Esophagus muscularis mucosa (tissue), 4 donors: ENCODE data around the gene DOCK4.

Experiments used
- EP300 ChIP-seq: sonication (generic); formaldehyde crosslinking; IDR thresholded peaks from one replicate; pipeline ENCODE4 v1.6.1; 2017; ENCODE audit warnings: antibody characterized with exemption
- POLR2A ChIP-seq: fragments of 450-650 bp; IDR thresholded peaks from one replicate; pipeline ENCODE4 v1.6.1; 2017; ENCODE audit warnings: antibody characterized with exemption, moderate library complexity, mild to moderate bottlenecking, low read depth
- POLR2AphosphoS5 ChIP-seq, 2 donors: sonication (generic); formaldehyde crosslinking; IDR thresholded peaks; one replicate each; pipeline ENCODE4 v1.6.1; 2017; ENCODE audit warnings: antibody characterized with exemption in 2 of 2
- TF ChIP-seq, protein P1 (sequence below), 3 experiments: fragments of 200-600 bp in 2 of 3; fragments of 450-650 bp in 1 of 3; sonication (generic) in 2 of 3; IDR thresholded peaks; one replicate each; pipeline ENCODE4 v1.5.1; 2017 to 2019; ENCODE audit warnings: antibody characterized with exemption in 3 of 3, mild to moderate bottlenecking in 2 of 3, moderate library complexity in 1 of 3

GRCh38 chr7:112150823-112151641, 55.2 kb downstream of the DOCK4 start:
- TF ChIP-seq, protein P1, sequence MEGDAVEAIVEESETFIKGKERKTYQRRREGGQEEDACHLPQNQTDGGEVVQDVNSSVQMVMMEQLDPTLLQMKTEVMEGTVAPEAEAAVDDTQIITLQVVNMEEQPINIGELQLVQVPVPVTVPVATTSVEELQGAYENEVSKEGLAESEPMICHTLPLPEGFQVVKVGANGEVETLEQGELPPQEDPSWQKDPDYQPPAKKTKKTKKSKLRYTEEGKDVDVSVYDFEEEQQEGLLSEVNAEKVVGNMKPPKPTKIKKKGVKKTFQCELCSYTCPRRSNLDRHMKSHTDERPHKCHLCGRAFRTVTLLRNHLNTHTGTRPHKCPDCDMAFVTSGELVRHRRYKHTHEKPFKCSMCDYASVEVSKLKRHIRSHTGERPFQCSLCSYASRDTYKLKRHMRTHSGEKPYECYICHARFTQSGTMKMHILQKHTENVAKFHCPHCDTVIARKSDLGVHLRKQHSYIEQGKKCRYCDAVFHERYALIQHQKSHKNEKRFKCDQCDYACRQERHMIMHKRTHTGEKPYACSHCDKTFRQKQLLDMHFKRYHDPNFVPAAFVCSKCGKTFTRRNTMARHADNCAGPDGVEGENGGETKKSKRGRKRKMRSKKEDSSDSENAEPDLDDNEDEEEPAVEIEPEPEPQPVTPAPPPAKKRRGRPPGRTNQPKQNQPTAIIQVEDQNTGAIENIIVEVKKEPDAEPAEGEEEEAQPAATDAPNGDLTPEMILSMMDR (IDR thresholded peaks at IDR 0.05) = no peak
- TF ChIP-seq POLR2A (no peak), POLR2AphosphoS5 (IDR thresholded peaks at IDR 0.05) (no peak), EP300 (no peak)
